GM19193 (cell line): Measurements from ENCODE around the gene CABLES2.

Source experiments
- POLR2A ChIP-seq: IDR thresholded peaks from 4 replicates; pipeline ENCODE4 v1.6.1; 2011; ENCODE audit not compliant: insufficient read depth, insufficient read length; ENCODE audit errors: extremely low read depth

CABLES2 gene

DNA sequence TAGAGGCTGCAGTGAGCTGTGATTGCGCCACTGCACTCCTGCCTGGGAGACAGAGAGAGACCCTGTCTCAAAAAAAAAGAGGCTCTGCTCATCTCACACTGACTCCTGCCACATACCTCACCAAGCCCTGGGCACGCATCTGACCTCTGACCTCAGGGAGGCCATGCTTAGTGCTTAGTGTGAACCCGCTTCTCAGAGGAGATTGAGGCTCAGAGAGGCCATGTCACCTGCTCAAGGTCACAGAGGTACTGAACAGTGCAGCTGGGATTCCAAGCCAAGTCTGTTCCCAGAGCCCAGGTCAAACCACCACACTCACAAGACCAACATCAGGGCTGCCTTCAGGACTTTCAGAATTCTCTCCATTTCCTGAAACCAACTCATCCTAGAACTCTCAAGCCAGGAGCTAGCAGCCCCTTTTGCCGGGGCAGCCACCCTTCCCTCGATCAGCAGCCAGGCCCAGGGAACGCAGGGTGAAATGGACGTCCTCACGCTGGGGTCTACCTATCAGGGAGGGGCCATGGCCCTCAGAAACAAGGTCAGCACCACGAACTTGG lies 2.9 kb downstream of the CABLES2 start:
- TF ChIP-seq POLR2A, result no peak

DNA sequence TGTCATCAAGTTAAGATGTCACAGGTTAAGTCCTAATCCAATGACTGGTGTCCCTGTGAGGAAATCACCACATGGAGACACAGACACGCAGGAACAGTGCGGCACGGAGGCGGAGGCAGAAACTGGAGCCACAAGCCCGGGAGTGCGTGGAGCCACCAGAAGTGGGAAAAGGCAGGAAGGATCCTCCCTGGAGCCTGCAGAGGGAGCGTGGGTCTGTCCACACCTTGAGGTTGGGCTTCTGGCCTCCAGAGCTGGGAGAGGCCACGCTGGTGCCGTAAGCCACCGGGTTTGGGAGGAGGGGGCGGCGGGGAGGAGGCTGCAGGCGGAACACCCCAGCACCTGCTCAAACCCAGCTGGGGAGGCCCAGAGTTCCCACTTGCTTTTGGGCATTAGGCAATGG lies 3.8 kb downstream of the CABLES2 start:
- no peak for TF ChIP-seq POLR2A

DNA sequence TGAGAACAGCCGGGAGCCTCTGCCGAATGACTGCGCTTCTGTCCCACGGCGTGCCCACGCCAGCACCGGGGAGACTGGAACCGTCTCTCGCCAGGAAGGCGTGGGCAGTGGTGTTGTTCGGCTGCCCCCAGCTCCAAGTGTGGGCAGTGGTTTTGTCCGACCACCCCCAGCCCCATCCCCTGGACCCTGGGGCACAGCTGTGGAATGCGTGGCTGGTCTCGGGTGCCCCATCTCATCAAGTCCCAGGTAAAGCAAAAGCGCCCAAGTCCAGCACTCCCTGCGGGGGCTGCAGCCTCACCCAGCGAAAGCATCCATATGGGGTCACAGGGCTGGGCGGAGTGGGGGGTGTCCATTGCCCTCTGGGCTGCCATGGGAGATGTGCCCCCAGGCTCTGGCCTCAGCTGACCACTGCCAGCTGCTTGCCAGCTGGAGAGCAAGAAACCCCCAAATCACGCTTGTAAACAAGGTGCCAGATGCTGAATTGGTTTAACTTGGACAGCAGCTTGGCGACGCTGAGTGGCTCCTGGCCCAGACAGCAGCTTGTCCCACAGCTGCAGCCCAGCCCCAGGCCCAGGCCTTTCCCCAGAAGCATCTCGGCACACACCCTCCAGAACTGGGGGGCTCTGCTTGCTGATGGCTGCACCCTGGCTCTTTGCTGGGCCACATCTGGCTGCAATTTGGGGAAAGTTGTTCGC lies 4.5 kb downstream of the CABLES2 start:
- no peak for TF ChIP-seq POLR2A

DNA sequence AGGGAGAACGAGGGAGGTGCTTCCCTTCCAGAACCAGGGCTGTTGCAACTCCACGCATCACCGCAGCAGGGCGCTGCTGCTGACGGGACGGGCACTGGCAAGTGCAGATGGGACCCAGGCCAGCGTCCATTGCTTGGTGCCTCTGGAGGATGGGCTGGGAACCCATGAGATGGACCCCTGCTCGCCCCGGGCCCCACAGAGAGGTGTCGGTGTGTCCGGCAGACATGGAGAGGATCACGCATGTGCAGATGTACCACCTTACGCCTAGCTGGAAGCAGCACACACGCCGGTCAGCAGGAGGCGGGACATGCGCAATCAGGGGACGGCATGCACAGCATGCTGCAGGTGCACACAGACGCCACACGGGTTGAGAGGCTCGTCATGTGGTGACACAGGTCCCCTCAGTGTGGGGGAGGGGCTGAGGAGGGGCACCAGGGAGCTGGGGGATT lies 5.7 kb downstream of the CABLES2 start:
- no peak for TF ChIP-seq POLR2A

DNA sequence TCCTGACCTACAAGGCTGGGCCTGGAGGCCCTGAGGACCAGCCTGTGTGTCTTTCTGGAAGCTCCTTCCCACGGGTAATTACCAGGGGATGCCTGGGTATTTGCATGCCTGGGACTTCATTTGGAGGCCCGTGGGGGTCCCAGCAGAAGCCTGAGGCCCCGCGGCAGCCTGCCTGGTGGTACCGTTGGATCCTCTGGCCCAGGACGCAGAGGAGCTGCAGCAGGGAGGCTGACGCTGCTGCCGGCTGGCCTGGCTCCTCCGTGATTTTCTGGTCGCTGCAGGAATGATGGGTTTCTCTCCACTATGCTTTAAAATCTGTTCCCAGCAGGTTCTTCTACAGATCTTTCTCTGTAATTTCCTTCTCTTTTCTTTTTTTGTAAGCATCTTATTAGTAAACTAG lies 6.5 kb downstream of the CABLES2 start:
- no peak for TF ChIP-seq POLR2A

DNA sequence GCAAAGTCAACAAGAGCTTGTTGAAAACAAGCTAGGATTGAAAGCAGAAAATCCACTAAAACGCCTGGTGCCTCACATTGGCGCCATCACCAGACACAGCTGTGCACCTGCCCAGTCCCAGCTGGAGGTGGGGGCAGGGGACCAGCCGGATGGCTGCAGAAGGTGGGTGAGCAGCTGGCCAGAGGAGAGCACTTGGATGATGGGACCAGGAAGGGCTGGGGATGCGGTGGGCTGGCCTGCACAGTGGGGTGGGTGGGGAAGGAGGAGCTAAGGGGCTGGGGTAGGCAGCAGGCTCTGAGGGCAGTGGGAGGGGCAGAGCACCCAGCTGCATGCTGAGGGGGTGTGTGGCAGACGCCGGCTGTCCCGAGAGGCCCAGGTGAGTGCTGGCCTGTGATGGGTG lies 7.1 kb downstream of the CABLES2 start:
- no peak for TF ChIP-seq POLR2A

DNA sequence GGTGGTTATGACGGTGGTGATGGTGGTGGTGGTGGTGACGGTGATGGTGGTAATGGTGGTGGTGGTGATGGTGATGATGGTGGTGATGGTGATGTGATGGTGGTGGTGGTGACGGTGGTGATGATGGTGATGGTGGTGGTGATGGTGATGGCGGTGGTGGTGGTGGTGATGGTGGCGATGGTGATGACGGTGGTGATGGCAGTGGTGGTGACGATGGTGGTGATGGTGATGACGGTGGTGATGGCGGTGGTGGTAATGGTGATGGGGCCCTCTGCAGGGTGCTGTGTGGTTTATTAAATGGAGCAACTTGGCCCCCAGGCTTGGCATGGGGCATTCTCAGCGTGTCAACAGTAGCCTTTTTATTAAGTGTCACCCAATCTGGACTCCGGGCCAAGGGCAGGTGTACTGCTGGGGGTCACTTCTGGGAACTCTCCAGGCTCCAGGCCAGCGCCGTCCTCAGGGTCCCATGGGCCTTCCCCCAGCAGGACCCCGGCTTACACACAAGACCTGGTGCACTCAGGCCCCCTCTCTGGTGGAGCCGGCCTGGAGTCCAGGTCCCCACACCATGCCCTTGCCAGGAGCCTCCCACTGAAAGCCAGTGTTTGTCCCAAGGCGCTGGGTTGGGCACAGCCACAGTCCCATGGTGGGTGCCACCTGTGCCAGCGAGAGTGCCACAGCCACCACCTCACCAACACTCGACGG lies 8.8 kb downstream of the CABLES2 start:
- no peak for TF ChIP-seq POLR2A

DNA sequence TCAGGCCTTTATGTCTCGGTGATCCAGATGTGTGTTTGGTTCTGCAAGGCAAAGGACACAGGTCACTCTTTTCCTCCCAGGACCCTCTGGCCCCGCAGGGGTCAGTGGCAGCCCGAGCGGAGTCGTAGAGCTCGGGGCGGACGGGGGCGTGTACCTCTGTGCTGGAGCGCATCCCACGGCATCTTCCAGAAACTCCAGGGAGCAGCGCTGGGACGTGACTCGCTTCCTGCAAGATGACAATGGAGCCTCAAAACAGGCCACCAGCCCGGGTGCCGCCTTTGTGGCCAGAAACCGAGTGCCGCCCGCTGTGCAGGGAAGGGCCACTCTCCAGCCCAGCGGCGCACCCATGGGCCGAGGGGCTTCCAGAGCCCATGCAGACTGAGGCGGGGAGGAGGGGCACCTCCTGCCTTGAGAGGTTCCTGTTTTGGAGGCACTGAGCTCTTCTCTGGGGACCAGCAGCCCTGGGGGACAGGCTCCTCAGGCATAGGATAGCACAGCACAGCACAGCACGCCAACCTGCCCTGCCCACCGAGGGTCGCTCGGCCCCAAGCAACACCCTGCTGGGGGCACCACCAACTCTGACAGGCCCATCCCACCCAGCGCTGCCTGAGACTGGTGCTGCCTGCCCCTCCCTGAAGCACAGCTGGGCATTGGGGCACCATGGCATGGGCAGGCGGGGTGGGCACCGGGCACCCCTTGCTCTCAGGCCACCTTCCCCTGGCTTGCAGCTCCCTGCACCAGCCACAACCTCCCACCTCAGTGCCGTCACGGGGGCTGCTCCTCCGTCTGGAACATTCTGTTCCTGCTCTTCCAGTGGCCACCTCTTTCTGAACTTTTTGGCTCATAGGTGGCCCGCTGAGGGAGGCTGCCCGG lies 10.5 kb downstream of the CABLES2 start:
- no peak for TF ChIP-seq POLR2A

DNA sequence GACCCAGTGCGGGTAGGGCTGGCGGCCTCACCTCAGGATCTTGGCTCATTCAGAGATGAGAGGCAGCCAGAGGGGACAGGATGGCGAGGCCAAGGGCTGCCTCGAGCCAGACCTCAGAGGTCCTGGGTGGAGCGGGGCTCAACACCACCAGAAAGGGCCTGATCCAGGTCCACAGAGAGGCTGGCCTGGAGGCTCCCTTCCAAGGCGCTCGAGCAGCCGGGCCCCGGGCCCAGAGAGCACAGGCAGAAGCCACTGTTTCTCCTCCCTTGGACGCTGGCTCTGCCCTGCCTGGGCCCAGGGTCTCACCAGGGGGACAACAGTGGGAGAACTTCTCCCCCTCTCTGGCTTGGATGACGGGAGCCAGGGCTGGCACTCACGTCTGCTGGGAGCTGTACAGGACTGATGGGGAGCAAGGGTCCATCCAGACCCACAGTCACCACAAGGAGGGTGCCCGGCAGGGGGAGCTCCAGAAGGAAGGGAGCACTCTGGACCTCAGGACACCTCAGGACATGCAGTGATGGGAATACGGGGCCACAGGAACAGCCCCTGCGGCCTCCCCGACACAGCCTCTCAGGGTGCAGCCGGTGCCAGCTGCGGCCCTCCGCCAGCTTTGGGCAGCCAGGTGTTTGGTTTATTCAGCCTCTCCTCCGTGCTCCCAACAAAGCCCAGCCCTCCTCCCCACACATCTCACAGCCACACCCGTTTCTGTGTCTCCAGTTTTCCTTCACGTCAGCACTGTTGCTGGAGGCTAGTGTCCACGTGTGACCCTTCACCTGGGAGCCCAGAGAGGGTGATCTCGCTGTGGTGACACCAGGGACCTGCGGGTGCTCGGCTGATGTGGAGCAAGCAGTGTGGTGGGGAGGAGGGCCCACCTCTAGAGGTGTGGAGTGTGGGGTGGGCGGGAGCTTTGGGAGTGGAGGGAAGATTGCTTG lies 11.5 kb downstream of the CABLES2 start:
- TF ChIP-seq POLR2A, result no peak

DNA sequence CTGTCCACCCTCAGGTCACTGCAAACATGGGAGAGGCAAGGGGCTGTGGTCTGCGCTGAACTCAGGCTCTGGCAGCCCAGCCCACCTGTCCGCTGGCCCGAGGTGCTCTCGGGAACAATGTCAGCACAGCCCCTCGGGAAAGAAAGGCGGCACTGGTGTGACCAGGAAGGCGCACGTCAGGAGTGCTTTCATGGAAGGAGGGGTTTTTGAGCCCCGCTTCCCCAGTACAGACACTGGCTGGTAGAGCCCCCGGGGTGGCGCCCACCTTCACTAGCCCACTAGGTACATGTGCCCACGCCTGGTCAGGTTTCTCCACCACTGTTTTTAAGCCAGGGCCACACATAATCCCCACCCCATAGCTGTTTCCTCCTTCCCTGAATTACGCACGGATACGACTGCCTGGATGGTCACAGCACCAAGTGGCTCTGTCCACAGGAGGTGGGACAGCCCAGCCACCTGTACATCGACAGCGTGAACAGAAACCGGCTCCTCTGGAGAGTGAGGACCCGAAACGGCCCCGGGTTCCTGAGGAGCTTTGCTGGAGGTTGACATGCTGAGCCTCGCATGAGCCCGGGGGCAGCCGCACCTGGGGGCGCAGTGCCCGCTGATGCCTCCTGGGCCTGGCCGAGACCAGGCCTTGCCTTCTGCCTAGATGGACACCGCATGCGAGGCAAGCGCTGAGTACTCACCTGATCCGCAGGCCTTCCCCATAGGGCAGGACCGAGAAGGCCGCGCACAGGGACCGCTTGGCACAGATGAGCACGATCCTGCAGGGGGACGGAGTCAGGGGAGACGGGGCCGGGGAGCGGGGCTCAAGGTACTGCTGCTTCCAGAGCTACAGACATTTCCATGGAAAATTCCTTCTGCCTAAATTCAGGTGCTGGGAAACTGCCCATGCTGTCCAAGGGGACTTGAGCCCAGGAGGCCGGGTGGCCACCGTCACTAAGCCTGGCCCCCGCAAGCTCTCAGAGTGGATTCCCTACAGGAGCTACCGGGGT lies 12.5 kb downstream of the CABLES2 start:
- TF ChIP-seq POLR2A, result no peak

DNA sequence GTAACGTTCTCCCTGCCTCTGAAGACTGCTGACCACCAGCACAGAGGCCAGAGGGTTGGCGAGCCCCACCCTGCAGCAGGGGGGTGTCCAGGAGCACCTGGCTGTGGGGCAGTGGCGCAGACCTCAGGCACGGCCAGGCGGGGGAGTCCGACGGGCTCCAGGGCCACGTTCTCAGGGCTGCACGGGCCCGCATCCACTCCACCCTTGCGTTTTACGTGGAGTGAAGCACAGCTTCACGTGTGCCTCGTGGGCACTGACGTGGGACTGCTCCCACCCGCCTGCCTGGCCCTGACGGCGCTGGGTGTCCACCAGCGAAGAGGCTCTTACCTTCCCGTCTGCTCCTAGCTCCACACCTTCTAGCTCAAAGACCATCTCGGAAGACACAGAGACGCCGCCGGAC lies 13.3 kb downstream of the CABLES2 start:
- TF ChIP-seq POLR2A, result no peak

DNA sequence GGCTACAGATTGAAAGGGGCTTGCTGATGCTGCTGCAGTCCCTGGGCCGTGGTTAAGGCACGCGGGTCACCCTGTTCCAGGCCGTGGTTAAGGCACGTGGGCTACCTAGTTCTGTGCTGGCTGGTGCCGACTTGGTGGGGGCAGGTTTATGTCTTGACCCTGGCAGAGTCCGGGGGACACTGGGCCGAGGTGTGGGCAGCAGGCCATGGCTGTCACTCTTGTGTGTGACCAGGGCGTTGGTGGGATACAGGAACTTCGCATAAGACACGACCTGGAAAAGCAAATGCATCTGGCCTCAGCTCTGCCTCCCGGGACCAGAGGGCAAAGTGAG lies 13.8 kb downstream of the CABLES2 start:
- peak; percentile 1 for TF ChIP-seq POLR2A
